B cell (primary cell): ENCODE data around the gene SPDYA. TPM values are rescaled to one million over a fixed set of nuclear protein-coding genes. Genes with fewer than 3 reads are reported as not detected.

Source experiments
- ATAC-seq: fragments of 200-7000 bp; cut with Tn5 transposase; one replicate; pipeline ENCODE4 v1.10.0; 2021; ENCODE audit warnings: low read depth, mild to moderate bottlenecking, moderate number of reproducible peaks, moderate library complexity
- CTCF ChIA-PET: fragments of 350-600 bp; sonication (Branson Sonifier 250); formaldehyde crosslinking; loops from one replicate; lab custom pipeline; 2021; ENCODE audit warnings: antibody characterized with exemption, inconsistent platforms; lab: Charles Lee
- POLR2A ChIA-PET: fragments of 350-600 bp; sonication (Branson Sonifier 250); formaldehyde crosslinking; loops from one replicate; lab custom pipeline; 2021; ENCODE audit warnings: antibody characterized with exemption; lab: Charles Lee
- DNase-seq: peaks from one replicate; pipeline ENCODE4 v3.0.0; 2013
- H2AFZ ChIP-seq: 2 replicates; pipeline ENCODE4 v1.6.1; 2012; ENCODE audit warnings: mild to moderate bottlenecking, low read depth, low read length; ENCODE audit not compliant: insufficient read depth, poor library complexity, severe bottlenecking
- H3K27ac ChIP-seq, 2 donors: 1 replicate in 1 of 2; 2 replicates in 1 of 2; pipeline ENCODE4 v1.5.1; 2012 to 2013; ENCODE audit warnings: low read length in 2 of 2, mild to moderate bottlenecking in 2 of 2, moderate library complexity in 1 of 2
- H3K27me3 ChIP-seq, 4 experiments: fragments of 200-600 bp in 1 of 4; sonication (generic) in 1 of 4; replicated peaks in 1 of 4; 1 replicate in 2 of 4; 2 replicates in 2 of 4; pipeline versions ENCODE4 v1.6.1 to v1.7.0; 2013 to 2016; ENCODE audit warnings: low read length in 3 of 4, mild to moderate bottlenecking in 2 of 4, mixed read lengths in 1 of 4, moderate library complexity in 1 of 4; ENCODE audit not compliant: insufficient read depth in 4 of 4, control insufficient read depth in 3 of 4; ENCODE audit errors: control extremely low read depth in 1 of 4
- H3K36me3 ChIP-seq, 2 experiments: replicated peaks in 1 of 2; 1 replicate in 1 of 2; 2 replicates in 1 of 2; pipeline versions ENCODE4 v1.6.1 to v1.7.1; 2013; ENCODE audit warnings: low read length in 1 of 2; ENCODE audit not compliant: insufficient read depth in 2 of 2, control insufficient read depth in 1 of 2; ENCODE audit errors: control extremely low read depth in 1 of 2, extremely low read depth in 1 of 2
- H3K4me1 ChIP-seq, 2 donors: fragments of 200-600 bp in 1 of 2; sonication (generic) in 1 of 2; 1 replicate in 1 of 2; 2 replicates in 1 of 2; pipeline versions ENCODE4 v1.5.1 to v1.6.1; 2013 to 2017; ENCODE audit warnings: low read length in 2 of 2; ENCODE audit not compliant: control insufficient read depth in 2 of 2, insufficient read depth in 2 of 2
- H3K4me2 ChIP-seq: replicated peaks from 2 replicates; pipeline ENCODE3; 2012; ENCODE audit warnings: mild to moderate bottlenecking, low read depth, low read length; ENCODE audit not compliant: poor library complexity, severe bottlenecking
- H3K4me3 ChIP-seq, 5 experiments: fragments of 200-600 bp in 1 of 5; sonication (generic) in 1 of 5; 1 replicate in 3 of 5; 2 replicates in 2 of 5; pipeline versions ENCODE4 v1.5.1 to v1.7.0; 2011 to 2016; ENCODE audit warnings: low read length in 4 of 5, mild to moderate bottlenecking in 4 of 5, low read depth in 2 of 5, control low read depth in 1 of 5, moderate library complexity in 1 of 5; ENCODE audit not compliant: insufficient read depth in 1 of 5; ENCODE audit errors: control extremely low read depth in 1 of 5, extremely low read depth in 1 of 5
- H3K79me2 ChIP-seq: fragments of 200-600 bp; sonication (generic); one replicate; pipeline ENCODE4 v1.6.0; 2016; ENCODE audit warnings: low read length; ENCODE audit not compliant: control insufficient read depth, insufficient read depth
- H3K9ac ChIP-seq: fragments of 200-600 bp; sonication (generic); 2 replicates; pipeline ENCODE4 v1.6.1; 2017; ENCODE audit warnings: mild to moderate bottlenecking, low read length, moderate library complexity
- H3K9me3 ChIP-seq, 3 donors: one replicate each; pipeline versions ENCODE4 v1.6.1 to v1.7.1; 2013; ENCODE audit warnings: low read length in 2 of 3; ENCODE audit not compliant: control insufficient read depth in 2 of 3, insufficient read depth in 1 of 3; ENCODE audit errors: control extremely low read depth in 1 of 3
- H4K20me1 ChIP-seq: 2 replicates; pipeline ENCODE4 v1.6.0; 2012; ENCODE audit warnings: mild to moderate bottlenecking, low read length; ENCODE audit not compliant: insufficient read depth, control insufficient read depth, poor library complexity, severe bottlenecking
- H3K27ac Mint-ChIP-seq: one replicate; pipeline ENCODE4 v1.8.0; 2021; ENCODE audit warnings: mixed read lengths
- H3K27me3 Mint-ChIP-seq: one replicate; pipeline ENCODE4 v1.8.0; 2021; ENCODE audit warnings: mixed read lengths
- H3K4me1 Mint-ChIP-seq: one replicate; pipeline ENCODE4 v1.8.0; 2021; ENCODE audit warnings: mixed read lengths
- H3K4me3 Mint-ChIP-seq: one replicate; pipeline ENCODE4 v1.8.0; 2021; ENCODE audit warnings: mixed read lengths
- H3K9me3 Mint-ChIP-seq: one replicate; pipeline ENCODE4 v1.8.0; 2022; ENCODE audit warnings: mixed read lengths; ENCODE audit not compliant: insufficient read depth
- CTCF ChIP-seq: fragments of 200-600 bp; IDR thresholded peaks from one replicate; pipeline ENCODE4 v1.8.0; 2022; ENCODE audit warnings: antibody characterized with exemption, mild to moderate bottlenecking
- EZH2 ChIP-seq: IDR thresholded peaks from 2 replicates; pipeline ENCODE4 v1.6.1; 2012; ENCODE audit warnings: borderline replicate concordance, low read depth, mild to moderate bottlenecking, moderate library complexity, low read length; ENCODE audit not compliant: insufficient read depth, poor library complexity, severe bottlenecking
- WGBS: methylation state at CpG from one replicate; pipeline ENCODE4 v1.1.5; 2013; ENCODE audit warnings: missing lambda C conversion rate; ENCODE audit not compliant: insufficient coverage; 5-methylcytosine and 5-hydroxymethylcytosine counted together
- intact Hi-C: fragments of 100-400 bp; cut with micrococcal nuclease; formaldehyde crosslinking; loops from one replicate; pipeline ENCODE4 v1.10.0; 2022
- polyA plus RNA-seq: library from polyadenylated mRNA; depleted of rRNA; stranded (reverse); fragments of >200 nt; gene quantifications from 2 replicates; pipeline ENCODE4 v1.2.3, GENCODE V29; 2012
- total RNA-seq, 2 donors: library from RNA; stranded (reverse); fragments of 120-200 nt in 1 of 2; gene quantifications; 1 replicate in 1 of 2; 2 replicates in 1 of 2; pipeline versions ENCODE4 v1.2.3 to v1.2.4, GENCODE V29; 2013 to 2022

The SPDYA gene
- total and polyA plus RNA-seq, 2 donors (not counting 1 experiment from before 2014, with no cell fraction given), result 3.5 TPM; not detected in 1

- ChIA-PET CTCF (interaction anchor here (1.2 kb wide), 1 partner anchor 223 kb away, joined by 4 read pairs; no protein-coding TSS in a partner anchor), POLR2A (no interaction called here)
- H4K20me1 ChIP-seq, result no peaks in the 10 kb centered on the region
- no peak for TF ChIP-seq CTCF
- H3K27me3 Mint-ChIP-seq, result no peaks in the 10 kb centered on the region
- 100% methylated on average over 1 of the region's 3 CpGs for WGBS
- H3K27ac Mint-ChIP-seq, result no peak overlapping the region
- no peak overlapping the region for H3K4me3 ChIP-seq
- no peak overlapping the region for H3K9ac ChIP-seq
- intact Hi-C loops, result no loop called here
- no peaks in the 10 kb centered on the region for H3K9me3 ChIP-seq
- no peaks in the 10 kb centered on the region for H3K36me3 ChIP-seq
- ATAC-seq, result no peak
- H3K27ac ChIP-seq, result no peak overlapping the region
- H2AFZ ChIP-seq, result no peak overlapping the region
- no peak for DNase-seq
- H3K4me1 Mint-ChIP-seq, result peaks cover 3% of the 10 kb centered on the region
- H3K79me2 ChIP-seq, result no peaks in the 10 kb centered on the region
- no peaks in the 10 kb centered on the region for H3K9me3 Mint-ChIP-seq
- no peak overlapping the region for H3K4me3 Mint-ChIP-seq
- no peaks in the 10 kb centered on the region for H3K4me1 ChIP-seq
- H3K27me3 ChIP-seq, result no peaks in the 10 kb centered on the region
- H3K4me2 ChIP-seq, result no peak overlapping the region
These were observed 7.4 kb downstream of the SPDYA start for GRCh38 chr2:28818053-28818452.

GRCh38 chr2:28821295-28821958 is 10.8 kb downstream of the SPDYA start:
- Mint-ChIP-seq H3K4me1 (peaks cover 3% of the 10 kb centered on the region), H3K9me3 (no peaks in the 10 kb centered on the region), H3K27ac (no peak overlapping the region), H3K27me3 (no peaks in the 10 kb centered on the region), H3K4me3 (no peak overlapping the region)
- Histone ChIP-seq H3K79me2 (no peaks in the 10 kb centered on the region), H3K4me1 (no peaks in the 10 kb centered on the region), H3K27ac (no peak overlapping the region), H3K4me3 (no peak overlapping the region), H3K27me3 (no peaks in the 10 kb centered on the region), H4K20me1 (no peaks in the 10 kb centered on the region), H3K36me3 (no peaks in the 10 kb centered on the region), H3K9ac (no peak overlapping the region), H3K4me2 (no peak overlapping the region), H3K9me3 (no peaks in the 10 kb centered on the region), H2AFZ (peak overlapping the region; percentile 47)
- ATAC-seq (peak; percentile 89), DNase-seq (peak; percentile 79)
- intact Hi-C loops, result loop anchor here (1.0 to 5.0 kb wide), 4 partner anchors 86 to 486 kb away; no protein-coding TSS in a partner anchor
- TF ChIP-seq CTCF, result peak; percentile 90
- no peak for TF ChIP-seq EZH2
- ChIA-PET CTCF (interaction anchor here (0.6 to 2.6 kb wide), 22 partner anchors 9 to 1021 kb away, joined by 3 to 12 read pairs (median 4); no protein-coding TSS in a partner anchor), POLR2A (no interaction called here)
- WGBS, result 0% methylated on average over 3 of the region's 8 CpGs
